Stimulated activated CD8-positive, alpha-beta memory T cell treated with anti-CD3 and anti-CD28 coated beads, Interleukin-4, amount 100 ng/mL, for 24 hours (primary cell): ENCODE results near the gene RRM1.
"Not testable (repeated sequence)": the region's sequence is repeated elsewhere in the genome, so short reads cannot be mapped to it uniquely, and the experiment has no call there.

Source experiments
- DNase-seq: peaks from one replicate; pipeline ENCODE4 v3.0.0-alpha.2; 2020; ENCODE audit warnings: low read depth

The RRM1 gene

DNA sequence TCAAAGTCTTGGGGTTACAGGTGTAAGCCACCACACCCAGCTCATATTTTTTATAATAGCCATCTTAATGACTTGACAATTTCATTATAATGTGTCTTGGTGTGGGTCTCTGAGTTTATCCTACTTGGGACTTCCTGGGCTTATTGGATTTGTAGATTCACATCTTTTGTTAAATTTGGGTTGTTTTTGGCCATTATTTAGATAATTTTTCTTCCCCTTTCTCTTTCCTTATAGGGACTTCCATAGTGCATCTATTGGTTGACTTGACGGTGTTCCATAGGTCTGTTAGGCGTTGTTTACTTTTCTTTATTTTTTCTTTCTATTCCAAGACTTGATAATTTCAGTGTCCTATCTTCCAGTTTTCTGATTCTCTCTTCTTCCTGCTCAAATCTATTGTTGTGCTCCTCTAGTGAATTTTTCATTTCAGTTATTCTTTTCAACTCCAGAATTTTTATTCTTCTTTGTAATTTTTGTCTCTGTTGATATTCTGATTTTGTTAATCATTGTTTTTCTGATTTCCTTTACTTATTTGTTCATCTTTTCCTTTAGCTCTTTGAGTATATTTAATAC is 45.6 kb downstream of the RRM1 start:
- DNase-seq = no peak

DNA sequence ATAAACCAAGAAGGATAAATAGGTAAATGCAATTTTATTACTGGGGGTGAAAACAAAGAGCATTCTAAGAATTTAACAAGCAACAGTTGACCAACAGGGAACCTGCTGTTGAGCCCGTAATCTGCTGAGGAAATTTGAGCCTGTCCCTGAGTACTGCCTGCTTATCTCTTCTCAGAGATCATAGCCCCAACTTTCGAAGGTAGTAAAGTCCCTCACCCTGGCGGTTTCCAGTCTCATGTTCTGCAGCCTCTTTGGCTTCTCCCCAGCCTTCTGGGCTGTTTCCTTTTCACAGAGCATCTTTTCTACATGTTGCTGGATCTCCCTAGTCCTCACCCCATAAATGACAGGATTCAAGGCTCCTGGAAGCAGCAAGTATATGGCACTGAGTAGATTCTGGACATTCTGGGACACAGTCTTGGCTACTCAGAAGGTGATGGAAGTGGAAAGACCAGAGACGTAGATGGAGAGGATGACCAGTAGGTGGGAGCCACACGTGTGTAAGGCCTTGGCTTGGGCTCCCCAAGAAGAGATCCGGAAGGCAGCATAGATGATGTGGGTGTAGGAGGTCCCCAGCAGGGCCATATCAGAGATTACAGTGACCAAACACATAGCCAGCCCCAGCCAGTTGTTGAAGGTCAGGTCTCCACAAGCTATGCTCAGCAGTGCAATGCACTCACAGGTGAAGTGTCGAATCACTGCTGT is 51.6 kb downstream of the RRM1 start:
- no peak for DNase-seq

DNA sequence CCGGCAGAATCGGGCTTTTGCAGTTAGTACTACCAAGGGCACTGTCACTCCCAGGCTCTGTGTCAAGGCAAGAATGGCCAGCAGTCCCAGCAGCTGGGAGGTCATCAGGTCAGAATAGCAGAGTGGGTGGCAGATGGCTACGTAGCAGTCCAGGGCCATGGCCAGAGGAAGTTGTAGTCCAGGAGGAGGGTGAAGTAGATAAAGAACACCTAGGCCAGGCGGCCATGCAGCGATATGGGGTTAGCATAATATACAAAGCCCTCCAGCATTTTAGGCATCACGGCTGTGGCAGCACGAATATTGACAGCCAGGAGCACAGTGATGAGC is 52.1 kb downstream of the RRM1 start:
- DNase-seq = no peak

DNA sequence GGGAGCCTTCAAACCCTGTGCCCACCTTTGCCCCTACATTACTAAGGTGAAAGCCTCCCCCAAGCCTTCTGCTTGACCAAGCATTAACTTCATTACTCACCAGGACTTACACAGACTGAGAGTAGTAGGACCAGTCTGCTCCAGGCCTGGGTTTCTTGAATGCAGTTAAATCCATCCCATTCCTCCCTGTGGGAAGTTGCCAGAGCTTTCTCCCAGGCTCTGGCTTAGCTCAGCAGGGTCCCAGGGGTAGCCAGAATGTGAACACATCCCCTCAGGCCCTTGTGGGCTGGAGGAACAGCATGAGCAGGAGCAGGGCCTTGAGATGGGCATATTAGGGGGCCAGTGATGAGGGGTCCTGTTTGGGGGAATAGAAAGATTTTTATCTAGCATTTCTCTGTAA is 59.9 kb downstream of the RRM1 start:
- DNase-seq = no peak

DNA sequence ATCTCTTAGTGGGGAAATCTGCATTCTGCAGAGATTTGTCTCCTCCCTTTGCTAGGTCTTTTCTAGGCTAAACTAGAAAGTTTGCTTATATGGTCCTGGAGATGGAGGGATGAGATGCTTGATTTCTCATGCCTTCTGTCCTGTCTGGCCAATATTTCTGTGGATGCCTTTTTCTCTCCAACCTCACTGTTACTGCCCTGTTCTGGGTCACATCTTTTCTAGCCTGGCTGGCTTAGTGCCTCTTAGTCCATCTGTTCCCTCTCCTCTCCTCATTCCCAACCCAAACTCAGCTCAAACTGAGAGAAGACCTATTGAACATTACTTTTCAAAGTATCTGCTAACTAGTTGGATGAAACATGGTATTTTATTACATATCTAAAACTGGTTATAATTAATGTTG is 62.0 kb downstream of the RRM1 start:
- DNase-seq = no peak

DNA sequence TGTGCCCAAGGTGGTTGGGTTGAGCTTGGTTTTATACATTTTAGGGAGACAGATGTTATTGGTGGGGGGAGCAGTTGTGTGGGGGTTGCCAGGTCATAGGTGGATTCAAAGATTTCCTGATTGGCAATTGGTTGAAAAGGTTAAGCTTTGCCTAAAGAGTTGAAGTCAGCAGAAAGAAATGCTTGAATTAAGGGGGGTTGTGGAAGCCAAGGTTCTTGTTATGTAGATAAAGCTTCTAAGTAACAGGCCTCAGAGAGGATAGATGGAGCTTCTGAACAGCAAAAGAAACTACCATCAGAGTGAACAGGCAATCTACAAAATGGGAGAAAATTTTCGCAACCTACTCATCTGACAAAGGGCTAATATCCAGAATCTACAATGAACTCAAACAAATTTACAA is 64.2 kb downstream of the RRM1 start:
- not testable (repeated sequence) for DNase-seq

DNA sequence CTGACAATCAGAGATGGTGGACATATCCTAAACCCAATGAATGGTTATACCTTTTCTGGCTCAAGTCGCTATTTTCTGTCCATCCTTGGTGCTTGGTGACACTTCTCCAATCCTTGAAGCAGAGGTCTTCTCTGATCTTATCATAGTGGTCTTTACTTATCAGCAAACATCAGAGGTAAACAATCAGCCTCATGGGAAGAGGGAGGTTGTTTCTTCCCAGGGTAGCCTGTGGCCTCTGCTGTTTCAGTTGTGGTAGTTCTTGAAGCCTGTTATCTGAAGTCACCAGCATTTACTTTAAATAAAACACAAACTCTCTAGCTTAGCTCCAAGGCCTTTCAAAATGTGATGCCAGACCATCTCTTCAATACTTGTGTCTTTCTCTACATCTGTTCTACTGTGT is 66.7 kb downstream of the RRM1 start:
- DNase-seq = no peak

DNA sequence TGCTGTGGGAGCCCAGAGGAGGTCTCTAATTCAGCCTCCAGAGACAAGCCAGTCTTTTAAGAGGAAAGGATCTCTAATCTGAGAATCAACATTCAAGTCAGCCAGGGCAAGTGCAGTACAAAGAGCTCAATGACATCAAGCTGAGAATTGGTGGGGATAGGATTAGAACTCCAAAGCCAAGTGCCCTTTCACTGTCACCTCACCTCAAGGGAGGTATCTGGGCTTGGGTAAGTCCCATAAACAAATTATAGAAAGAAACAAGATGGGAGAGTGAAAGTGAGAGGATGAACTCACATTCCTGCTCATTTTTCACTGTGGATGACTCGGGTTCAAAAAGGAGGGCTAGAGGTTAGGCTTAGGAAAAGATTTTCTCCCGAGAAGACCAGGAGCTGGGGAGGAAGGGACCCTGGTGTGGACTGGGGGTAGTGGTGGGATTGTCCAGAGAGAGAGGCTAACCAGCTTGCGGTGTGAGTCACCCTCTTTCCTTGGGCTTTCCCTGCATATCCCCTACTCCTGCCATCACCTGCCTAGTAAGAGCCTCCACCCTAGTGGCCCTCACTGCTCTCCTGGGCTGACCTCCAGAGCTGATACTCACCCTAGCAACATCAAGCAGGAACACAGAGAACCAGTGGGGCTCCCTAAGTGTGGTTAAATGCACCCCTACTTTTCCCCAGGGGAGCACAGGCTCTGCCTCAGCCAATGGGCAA is 70.4 kb downstream of the RRM1 start:
- DNase-seq = no peak

DNA sequence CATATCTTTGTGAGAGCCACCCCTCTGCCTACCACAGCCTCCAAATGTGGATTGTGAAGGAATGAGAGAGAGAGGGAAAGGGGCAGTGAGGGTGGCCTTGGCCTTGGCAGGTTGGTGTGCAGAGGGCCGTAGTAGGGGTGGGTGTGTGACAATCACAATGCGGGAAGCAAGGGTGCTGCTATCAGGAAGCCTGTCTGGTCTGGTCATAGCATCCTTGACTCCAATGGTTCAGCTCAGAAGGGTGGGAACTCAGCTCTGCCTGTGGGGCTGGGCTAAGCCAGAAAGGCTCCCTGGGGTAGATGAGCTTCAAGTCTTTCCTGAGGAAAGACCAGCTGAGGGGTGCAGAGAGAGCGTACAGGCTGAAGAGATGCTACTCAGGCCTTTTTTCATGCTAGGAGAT is 72.7 kb downstream of the RRM1 start:
- no peak for DNase-seq

DNA sequence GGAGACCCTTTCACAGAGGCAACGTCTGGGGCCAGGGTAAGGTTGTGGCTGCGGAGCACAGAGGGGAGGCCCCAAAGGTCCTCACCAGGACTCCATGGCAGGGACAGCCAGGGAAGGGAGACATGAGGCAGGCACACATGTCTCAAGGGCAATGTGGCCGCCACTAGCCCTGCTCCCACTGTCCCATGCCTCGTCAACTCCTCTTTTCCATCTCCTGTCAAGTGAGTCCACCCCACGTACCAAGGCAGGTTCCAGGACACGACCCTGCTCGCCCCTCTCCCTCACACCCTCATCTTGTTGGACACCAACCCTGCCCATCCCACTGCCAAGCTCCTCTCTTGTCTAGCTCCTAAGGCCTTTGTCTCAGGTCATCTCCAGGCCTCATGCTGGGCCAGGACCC is 73.2 kb downstream of the RRM1 start:
- no peak for DNase-seq

DNA sequence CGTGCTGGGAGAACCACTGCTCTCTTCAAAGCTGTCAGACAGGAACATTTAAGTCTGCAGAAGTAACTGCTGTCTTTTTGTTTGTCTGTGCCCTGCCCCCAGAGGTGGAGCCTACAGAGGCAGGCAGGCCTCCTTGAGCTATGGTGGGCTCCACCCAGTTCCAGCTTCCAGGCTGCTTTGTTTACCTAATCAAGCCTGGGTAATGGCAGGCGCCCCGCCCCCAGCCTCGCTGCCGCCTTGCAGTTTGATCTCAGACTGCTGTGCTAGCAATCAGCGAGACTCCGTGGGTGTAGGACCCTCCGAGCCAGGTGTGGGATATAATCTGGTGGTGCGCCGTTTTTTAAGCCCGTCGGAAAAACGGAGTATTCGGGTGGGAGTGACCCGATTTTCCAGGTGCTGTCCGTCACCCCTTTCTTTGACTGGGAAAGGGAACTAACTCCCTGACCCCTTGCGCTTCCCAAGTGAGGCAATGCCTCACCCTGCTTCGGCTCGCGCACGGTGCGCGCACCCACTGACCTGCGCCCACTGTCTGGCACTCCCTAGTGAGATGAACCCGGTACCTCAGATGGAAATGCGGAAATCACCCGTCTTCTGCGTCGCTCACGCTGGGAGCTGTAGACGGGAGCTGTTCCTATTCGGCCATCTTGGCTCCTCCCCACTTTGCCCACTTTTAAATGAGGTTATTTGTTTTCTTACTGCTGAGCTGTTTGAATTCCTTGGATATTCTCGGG is 81.2 kb downstream of the RRM1 start:
- not testable (repeated sequence) for DNase-seq

DNA sequence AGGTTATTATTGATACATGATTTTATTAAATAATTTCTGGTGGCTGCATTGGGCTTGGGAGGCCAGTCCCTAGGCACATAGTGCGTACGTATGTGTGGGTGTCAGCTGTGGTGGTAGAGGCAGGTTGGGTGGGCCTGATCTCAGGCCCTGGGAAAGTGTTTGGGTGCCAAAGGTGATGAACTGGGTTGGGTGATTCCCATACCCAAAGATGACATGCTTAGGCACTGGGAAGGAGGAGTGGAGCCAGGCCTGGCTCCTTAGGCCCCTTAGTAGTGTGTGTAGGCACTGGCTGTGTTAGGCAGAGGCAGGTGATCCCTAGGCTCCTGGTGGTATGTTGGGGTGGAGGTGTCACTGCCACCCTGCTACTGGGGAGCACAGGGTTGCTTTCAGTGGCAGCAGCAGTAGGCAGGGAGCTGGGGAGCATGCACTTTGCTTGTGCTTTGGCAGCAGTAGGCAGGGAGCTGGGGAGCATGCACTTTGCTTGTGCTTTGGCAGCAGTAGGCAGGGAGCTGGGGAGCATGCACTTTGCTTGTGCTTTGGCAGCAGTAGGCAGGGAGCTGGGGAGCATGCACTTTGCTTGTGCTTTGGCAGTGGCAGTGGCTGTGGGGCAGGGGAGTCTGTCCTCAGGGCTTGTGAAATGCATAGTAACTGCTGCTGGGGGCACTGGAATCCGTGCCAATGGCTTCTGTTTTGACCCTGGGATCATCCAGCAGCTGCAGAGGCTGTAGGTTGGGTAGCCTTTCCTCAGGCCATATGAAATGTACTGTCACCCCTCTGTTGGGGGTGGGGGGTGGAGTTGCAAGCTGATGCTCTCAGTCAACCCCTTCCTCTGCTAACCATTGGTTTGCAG is 84.4 kb downstream of the RRM1 start:
- DNase-seq = no peak

DNA sequence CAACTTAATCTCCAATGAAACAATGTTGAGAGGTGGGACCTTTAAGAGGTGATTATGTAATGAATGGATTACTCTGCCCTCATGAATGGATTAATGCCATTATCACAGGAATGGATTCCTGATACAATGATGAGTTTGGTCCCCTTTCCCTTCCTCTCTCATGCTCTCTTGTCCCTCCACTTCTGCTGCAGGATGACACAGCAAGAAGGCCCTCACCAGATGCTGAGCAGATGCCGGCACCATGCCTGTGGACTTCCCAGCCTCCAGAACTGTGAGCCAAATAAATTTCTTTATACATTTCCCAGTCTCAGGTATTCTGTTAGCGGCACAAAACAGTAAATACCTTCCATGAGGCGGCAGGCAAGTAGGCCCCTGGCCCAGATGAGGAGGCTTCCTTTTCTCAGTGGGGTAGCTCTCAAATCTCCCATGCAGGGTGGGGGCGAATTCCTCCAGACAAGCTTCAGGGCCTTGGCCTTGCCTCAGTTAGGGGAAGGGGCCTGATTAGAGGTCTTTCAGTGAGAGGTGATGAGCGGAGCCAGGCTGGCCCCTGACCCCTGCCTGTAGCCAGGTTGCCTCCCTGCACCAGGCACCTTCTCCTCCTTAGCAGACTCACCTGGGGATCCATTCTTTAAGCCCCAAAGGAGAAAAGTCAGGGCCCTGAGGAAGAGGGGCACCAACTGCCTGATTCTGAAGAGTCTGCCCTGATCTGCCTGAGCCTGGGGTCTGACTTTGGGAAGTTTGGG is 86.0 kb downstream of the RRM1 start:
- DNase-seq = no peak

DNA sequence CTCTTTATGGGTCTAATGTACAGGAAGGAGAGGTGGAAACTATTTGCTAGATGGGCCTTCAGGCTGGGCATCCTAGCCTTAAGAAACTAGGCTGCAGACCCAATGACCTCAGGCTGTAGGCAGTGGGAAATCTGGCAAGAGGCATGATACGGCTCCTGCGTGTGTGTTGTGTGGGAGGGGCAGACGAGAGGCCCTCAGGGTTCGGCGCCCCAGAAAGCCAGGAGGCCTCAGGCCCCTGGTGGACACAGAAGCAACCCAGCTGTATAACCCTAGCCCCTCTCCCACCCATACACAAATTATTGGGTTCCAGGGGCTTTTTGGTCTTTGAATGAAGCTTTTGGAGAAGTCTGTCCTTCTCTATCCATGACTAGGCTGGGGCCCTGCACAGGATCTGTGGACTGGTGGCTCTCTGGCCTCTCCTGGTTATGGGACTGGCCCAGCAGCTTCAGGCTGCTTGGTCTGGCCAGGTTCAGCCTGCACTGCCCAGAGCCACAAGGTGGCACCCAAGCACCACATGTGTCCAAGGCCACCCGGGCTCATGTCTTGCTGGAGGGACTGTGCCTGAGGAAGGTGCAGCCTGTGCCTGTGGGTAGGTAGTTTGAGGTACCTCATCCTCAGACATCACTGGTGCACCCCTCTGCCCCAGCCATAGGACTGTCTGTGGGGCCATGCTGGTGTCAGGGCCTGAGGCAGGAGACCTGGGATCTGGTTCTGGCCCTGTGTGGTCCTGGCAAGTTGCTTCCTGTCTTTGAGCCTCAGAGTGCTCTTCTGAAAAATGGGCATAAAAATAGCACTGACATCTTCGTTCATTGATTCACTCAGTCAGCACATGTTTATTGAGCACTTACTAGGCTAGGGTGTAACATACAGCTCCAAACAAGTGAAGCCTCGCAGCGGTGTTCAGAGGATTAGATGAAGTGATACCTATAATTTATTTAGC is 87.5 kb downstream of the RRM1 start:
- no peak for DNase-seq

DNA sequence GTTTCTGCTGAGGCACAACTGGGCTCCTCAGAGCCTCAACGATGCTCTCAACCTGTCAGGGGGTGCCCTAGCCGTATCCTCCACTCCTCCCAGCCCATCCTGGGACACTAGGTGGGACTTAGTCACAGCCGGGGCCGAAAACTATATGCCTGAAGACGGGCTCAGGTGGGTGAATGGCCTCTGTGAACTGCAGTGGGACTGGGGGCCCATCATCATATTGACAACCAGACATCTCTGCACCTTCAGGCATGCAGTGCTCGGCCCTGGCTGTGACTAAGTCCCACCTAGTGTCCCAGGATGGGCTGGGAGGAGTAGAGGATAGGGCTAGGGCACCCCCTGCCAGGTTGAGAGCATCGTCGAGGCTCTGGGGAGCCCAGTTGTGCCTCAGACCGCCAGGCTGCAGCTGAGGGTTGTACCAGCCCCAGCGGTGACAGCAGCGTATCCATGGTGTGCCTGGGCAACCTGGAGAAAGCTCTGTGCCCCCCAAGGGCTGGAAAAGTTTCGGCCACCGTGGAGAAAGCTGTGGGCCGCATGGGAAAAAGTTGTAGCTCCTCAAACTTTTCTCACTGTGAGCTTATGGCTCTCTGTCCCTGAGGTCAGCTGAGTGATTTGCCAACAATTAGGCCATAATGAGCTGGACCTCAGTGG is 88.9 kb downstream of the RRM1 start:
- DNase-seq = no peak

DNA sequence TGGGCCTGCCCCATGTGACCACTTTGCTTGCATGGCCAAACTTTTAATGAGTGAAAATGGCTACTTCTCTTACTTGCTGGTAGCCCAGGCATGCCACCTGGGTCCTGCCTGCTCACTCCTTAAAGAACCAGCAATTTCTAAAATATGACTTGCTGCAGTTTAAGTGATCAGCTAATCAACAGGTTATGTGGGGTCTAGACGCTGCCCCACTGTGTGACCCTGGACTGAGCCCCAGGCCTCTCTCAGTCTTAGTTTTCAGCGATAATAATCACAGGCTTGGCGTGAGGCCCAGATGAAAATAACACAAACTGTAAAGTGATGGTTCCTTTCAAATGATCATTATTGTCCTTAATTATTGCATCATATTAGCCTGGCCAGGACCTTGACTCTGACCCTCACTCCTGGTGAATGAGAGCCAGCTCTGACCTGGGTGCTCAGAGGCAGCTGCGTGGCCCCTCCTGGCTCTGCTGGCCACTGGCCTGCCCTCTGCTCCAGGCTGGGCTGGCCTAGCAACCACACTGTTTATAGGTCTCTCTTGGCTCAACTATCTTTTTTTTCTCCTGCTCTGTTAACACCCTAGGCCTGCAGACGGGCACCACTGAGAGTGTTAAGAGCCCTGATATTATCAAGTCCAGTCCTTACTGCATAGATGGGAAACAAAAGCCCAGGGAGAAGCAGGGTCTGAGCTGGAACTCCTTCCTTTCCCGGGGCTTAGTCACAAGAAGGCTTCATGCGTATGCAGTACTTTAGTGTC is 89.7 kb downstream of the RRM1 start:
- no peak for DNase-seq

DNA sequence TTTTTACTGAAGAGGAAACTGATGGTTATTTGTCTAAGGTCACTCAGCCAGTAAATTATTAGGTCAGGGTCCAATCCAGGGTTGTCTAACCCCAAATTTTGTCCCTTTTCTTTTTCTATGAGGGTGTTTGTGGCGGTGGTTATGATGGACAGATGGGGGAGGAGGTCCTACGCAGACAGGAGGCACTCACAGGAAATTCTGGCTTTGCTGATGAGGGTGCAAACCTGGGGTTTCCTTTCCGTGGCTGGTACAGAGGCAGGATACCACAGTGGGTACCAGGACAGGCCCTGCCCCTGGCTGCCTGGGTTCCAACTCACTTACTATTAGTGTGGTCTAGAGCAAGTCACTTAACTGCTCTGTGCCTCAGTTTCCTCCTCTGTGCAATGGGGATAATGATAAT is 91.0 kb downstream of the RRM1 start:
- DNase-seq = no peak

DNA sequence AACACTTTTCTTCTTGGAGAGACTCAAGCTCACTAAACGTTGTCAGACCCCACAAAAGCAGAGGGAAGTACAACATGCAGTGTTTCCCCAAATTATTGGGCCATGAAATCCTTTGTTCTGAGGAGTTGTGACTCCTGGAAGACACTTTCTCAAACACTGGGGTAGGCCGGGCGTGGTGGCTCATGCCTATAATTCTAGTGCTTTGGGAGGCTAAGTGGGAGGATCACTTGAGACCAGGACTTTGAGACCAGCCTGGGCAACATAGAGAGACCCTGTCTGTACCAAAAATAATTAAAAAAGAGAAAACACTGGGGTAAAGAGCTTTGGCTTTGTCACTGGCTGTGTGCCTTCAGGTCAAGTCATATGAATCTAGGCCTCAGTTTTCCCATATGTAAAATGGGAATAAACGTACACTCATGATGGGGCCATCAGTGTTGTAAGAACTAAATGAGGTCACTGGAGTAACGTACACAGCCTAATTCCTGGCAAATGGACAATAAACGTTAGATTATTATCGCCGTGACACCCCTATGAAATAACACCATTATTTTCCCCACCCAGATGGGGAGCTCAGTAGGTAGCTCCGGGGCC is 92.0 kb downstream of the RRM1 start:
- DNase-seq = no peak
